Activated CD8-positive, alpha-beta T cell treated with anti-CD3 and anti-CD28 coated beads for 36 hours (primary cell): ENCODE results near the gene EBF4. TPM values are rescaled to one million over a fixed set of nuclear protein-coding genes. Genes with fewer than 3 reads are reported as not detected.

ENCODE experiments used
- ATAC-seq: fragments of 200-7000 bp; cut with Tn5 transposase; one replicate; pipeline ENCODE4 v1.10.0; 2021; ENCODE audit warnings: mild to moderate bottlenecking, moderate library complexity
- CTCF ChIA-PET: fragments of 350-600 bp; sonication (Branson Sonifier 250); formaldehyde crosslinking; loops from one replicate; lab custom pipeline; 2021; ENCODE audit warnings: antibody characterized with exemption; lab: Charles Lee
- POLR2A ChIA-PET: fragments of 350-600 bp; sonication (Branson Sonifier 250); formaldehyde crosslinking; loops from one replicate; lab custom pipeline; 2021; ENCODE audit warnings: antibody characterized with exemption; lab: Charles Lee
- DNase-seq: peaks from one replicate; pipeline ENCODE4 v3.0.0-alpha.2; 2020
- H3K27ac Mint-ChIP-seq: one replicate; pipeline ENCODE4 v1.8.0; 2021; ENCODE audit warnings: mild to moderate bottlenecking, mixed read lengths
- H3K27me3 Mint-ChIP-seq: one replicate; pipeline ENCODE4 v1.8.0; 2021; ENCODE audit warnings: mixed read lengths
- H3K36me3 Mint-ChIP-seq: one replicate; pipeline ENCODE4 v1.8.0; 2021; ENCODE audit warnings: low read depth, mixed read lengths
- H3K4me1 Mint-ChIP-seq: one replicate; pipeline ENCODE4 v1.8.0; 2021; ENCODE audit warnings: low read depth, mixed read lengths
- H3K4me3 Mint-ChIP-seq: one replicate; pipeline ENCODE4 v1.8.0; 2021; ENCODE audit warnings: mild to moderate bottlenecking, moderate library complexity, mixed read lengths
- H3K9me3 Mint-ChIP-seq: one replicate; pipeline ENCODE4 v1.8.0; 2021; ENCODE audit warnings: mixed read lengths
- CTCF ChIP-seq: fragments of 200-600 bp; IDR thresholded peaks from one replicate; pipeline ENCODE4 v1.8.0; 2022; ENCODE audit warnings: antibody characterized with exemption, mild to moderate bottlenecking
- intact Hi-C: fragments of 100-400 bp; cut with micrococcal nuclease; formaldehyde crosslinking; loops from one replicate; pipeline ENCODE4 v1.10.0; 2022
- total RNA-seq, 2 experiments: library from RNA; stranded (reverse); gene quantifications; one replicate each; pipeline ENCODE4 v1.2.3, GENCODE V29; 2021

Gene EBF4
- total RNA-seq, 2 experiments from 2014 or later = 1.1 to 1.2 TPM

DNA sequence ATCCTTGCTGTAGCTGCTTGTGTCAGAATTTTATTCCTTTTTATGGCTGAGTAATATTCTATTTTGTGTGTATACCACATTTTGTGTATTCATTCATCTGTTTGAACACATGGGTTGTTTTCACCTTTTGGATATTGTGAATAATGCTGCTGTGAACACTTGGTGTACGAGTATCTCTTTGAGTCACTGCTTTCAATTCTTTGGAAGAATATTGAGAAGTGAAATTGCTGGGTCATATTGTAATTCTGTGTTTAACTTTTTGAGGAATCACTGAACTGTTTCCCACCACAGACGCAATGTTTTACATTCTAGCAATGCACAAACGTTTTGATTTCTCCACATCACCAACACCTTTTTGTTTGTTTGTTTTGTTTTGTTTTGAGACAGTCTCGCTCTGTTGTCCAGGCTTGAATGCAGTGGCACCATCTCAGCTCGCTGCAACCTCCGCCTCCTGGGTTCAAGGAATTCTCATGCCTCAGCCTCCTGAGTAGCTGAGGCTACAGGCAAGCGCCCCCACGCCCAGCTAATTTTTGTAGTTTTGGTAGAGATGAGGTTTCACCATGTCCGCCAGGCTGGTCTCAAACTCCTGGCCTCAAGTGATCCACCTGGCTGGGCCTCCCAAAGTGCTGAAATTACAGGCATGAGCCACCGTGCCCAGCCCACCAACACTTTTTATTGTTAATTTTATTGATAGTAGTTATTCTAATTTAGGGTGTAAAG is 86.2 kb downstream of the EBF4 start:
- H3K9me3 Mint-ChIP-seq = no peaks in the 10 kb centered on the region
- no peak overlapping the region for H3K4me3 Mint-ChIP-seq
- no peaks in the 10 kb centered on the region for H3K4me1 Mint-ChIP-seq
- no peak for DNase-seq
- ATAC-seq = no peak
- no peaks in the 10 kb centered on the region for H3K36me3 Mint-ChIP-seq
- H3K27me3 Mint-ChIP-seq = peaks cover 13% of the 10 kb centered on the region
- intact Hi-C loops = no loop called here
- no peak for TF ChIP-seq CTCF
- POLR2A ChIA-PET = no interaction called here
- H3K27ac Mint-ChIP-seq = no peak overlapping the region
- CTCF ChIA-PET = no interaction called here

DNA sequence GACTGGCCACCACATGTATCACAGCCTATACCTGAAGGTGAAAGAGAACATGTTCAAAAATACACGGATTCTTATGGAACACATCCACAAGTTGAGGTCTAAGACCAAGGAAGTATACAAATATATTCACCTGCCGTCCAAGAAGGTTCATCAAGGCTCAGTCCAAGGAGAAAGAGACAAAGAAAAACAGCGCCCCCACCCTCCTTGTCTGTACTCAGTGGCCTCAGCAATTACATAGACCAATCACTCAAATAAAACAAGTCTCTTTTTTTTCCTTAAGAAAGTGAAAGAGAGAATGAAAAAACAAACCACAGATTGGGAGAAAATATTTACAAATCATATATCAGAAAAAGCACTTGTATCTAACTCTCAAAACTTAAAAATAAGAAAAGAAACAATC is 88.4 kb downstream of the EBF4 start:
- DNase-seq = no peak
- Mint-ChIP-seq H3K27ac (no peak overlapping the region), H3K27me3 (peaks cover 15% of the 10 kb centered on the region), H3K4me3 (no peak overlapping the region), H3K9me3 (no peaks in the 10 kb centered on the region), H3K36me3 (no peaks in the 10 kb centered on the region), H3K4me1 (no peaks in the 10 kb centered on the region)
- ChIA-PET CTCF (interaction anchor here (0.8 to 1.5 kb wide), 4 partner anchors 14 to 37 kb away, joined by 3 to 5 read pairs (median 4); no protein-coding TSS in a partner anchor), POLR2A (no interaction called here)
- no peak for TF ChIP-seq CTCF
- intact Hi-C loops = no loop called here
- ATAC-seq = no peak

- peaks cover 10% of the 10 kb centered on the region for H3K27me3 Mint-ChIP-seq
- CTCF ChIA-PET = no interaction called here
- intact Hi-C loops = no loop called here
Measured at GRCh38 chr20:2783908-2784566, 91.5 kb downstream of the EBF4 start.

DNA sequence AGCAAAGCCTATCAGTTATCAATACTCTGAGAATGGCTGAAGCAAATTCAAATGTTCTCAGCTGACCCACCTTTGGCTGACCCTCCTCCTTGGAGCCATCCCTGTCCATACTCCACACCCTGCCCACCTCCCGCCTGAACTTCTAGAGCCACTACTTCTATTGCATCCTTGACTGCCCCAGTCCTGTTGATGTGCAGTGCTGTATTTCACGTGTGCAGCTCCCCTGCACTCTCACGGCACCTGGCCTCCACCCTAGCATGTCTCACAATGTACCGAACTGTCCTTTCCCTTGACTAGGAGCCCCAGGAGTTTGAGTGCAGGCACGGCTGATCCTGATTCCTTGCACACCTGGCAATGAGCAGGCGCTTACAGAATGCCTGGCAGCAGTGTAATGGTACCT is 100.9 kb downstream of the EBF4 start:
- Mint-ChIP-seq H3K4me1 (no peaks in the 10 kb centered on the region), H3K9me3 (no peaks in the 10 kb centered on the region), H3K36me3 (peaks cover 1% of the 10 kb centered on the region), H3K27ac (no peak overlapping the region), H3K4me3 (no peak overlapping the region), H3K27me3 (peaks cover 17% of the 10 kb centered on the region)
- ChIA-PET CTCF (interaction anchor here (1.6 kb wide), 1 partner anchor 18 kb away, joined by 3 read pairs; no protein-coding TSS in a partner anchor), POLR2A (interaction anchor here (0.7 to 1.1 kb wide), 2 partner anchors 10 to 231 kb away, joined by 3 read pairs; no protein-coding TSS in a partner anchor)
- intact Hi-C loops = no loop called here
- TF ChIP-seq CTCF = no peak
- ATAC-seq = no peak
- DNase-seq = no peak

More at GRCh38 chr20:2783908-2784566, 91.5 kb downstream of the EBF4 start:
- Mint-ChIP-seq H3K27ac (no peak overlapping the region), H3K4me1 (no peaks in the 10 kb centered on the region), H3K4me3 (no peak overlapping the region), H3K9me3 (no peaks in the 10 kb centered on the region), H3K36me3 (no peaks in the 10 kb centered on the region)
- TF ChIP-seq CTCF = no peak
- DNase-seq (no peak), ATAC-seq (no peak)
- POLR2A ChIA-PET = no interaction called here
